Common myeloid progenitor, CD34-positive (primary cell): ENCODE data around the gene LMO1.

Source experiments
- CTCF ChIA-PET: fragments of 350-600 bp; sonication (Branson Sonifier 250); formaldehyde crosslinking; loops from one replicate; lab custom pipeline; 2021; ENCODE audit warnings: antibody characterized with exemption; lab: Charles Lee
- POLR2A ChIA-PET: fragments of 350-600 bp; sonication (Branson Sonifier 250); formaldehyde crosslinking; loops from one replicate; lab custom pipeline; 2021; ENCODE audit warnings: antibody characterized with exemption; lab: Charles Lee
- DNase-seq, 3 donors: peaks; one replicate each; pipeline versions ENCODE4 v3.0.0 to v3.0.0-alpha.2; 2013
- H3K27ac ChIP-seq, 2 experiments: 1 replicate in 1 of 2; 2 replicates in 1 of 2; pipeline ENCODE4 v1.7.0; 2013; ENCODE audit warnings: inconsistent platforms in 2 of 2, low read length in 2 of 2, mild to moderate bottlenecking in 2 of 2, low read depth in 1 of 2, moderate library complexity in 1 of 2; ENCODE audit not compliant: severe bottlenecking in 2 of 2, insufficient read depth in 1 of 2, poor library complexity in 1 of 2
- H3K27me3 ChIP-seq, 5 experiments: replicated peaks in 2 of 5; 1 replicate in 3 of 5; 2 replicates in 2 of 5; pipeline versions ENCODE4 v1.6.1 to v1.7.0; 2013; ENCODE audit warnings: low read length in 4 of 5, mild to moderate bottlenecking in 2 of 5, moderate library complexity in 2 of 5, inconsistent platforms in 1 of 5; ENCODE audit not compliant: insufficient read depth in 5 of 5, control insufficient read depth in 4 of 5
- H3K36me3 ChIP-seq, 4 experiments: 1 replicate in 2 of 4; 2 replicates in 2 of 4; pipeline versions ENCODE4 v1.6.1 to v1.7.0; 2013; ENCODE audit warnings: low read length in 3 of 4, control low read depth in 1 of 4, mild to moderate bottlenecking in 1 of 4; ENCODE audit not compliant: control insufficient read depth in 4 of 4, insufficient read depth in 4 of 4
- H3K4me1 ChIP-seq, 4 experiments: 1 replicate in 3 of 4; 2 replicates in 1 of 4; pipeline versions ENCODE4 v1.6.1 to v1.7.1; 2013; ENCODE audit warnings: low read length in 3 of 4, mild to moderate bottlenecking in 3 of 4, control low read depth in 1 of 4, inconsistent platforms in 1 of 4, moderate library complexity in 1 of 4; ENCODE audit not compliant: control insufficient read depth in 4 of 4, insufficient read depth in 4 of 4; ENCODE audit errors: control extremely low read depth in 1 of 4
- H3K4me3 ChIP-seq, 7 experiments: 1 replicate in 4 of 7; 2 replicates in 3 of 7; pipeline versions ENCODE4 v1.5.1 to v1.7.0; 2013; ENCODE audit warnings: mild to moderate bottlenecking in 7 of 7, low read length in 6 of 7, moderate library complexity in 6 of 7, inconsistent platforms in 2 of 7, low read depth in 2 of 7, control low read depth in 1 of 7; ENCODE audit not compliant: insufficient read depth in 4 of 7, control insufficient read depth in 1 of 7; ENCODE audit errors: extremely low read depth in 1 of 7
- H3K9me3 ChIP-seq, 5 experiments: 1 replicate in 4 of 5; 2 replicates in 1 of 5; pipeline versions ENCODE4 v1.6.1 to v1.7.1; 2013; ENCODE audit warnings: low read length in 4 of 5, mild to moderate bottlenecking in 2 of 5, inconsistent platforms in 1 of 5, low read depth in 1 of 5, moderate library complexity in 1 of 5; ENCODE audit not compliant: control insufficient read depth in 4 of 5, insufficient read depth in 2 of 5; ENCODE audit errors: control extremely low read depth in 1 of 5
- WGBS: methylation state at CpG from one replicate; pipeline ENCODE4 v1.1.5; 2013; ENCODE audit not compliant: insufficient coverage; 5-methylcytosine and 5-hydroxymethylcytosine counted together

The LMO1 gene

GRCh38 chr11:8224161-8224591 is 39.5 kb downstream of the LMO1 start:
- WGBS, result 100% methylated on average over 10 of the region's 13 CpGs
- CTCF ChIA-PET, result interaction anchor here (0.7 to 4.9 kb wide), 13 partner anchors 9 to 46 kb away, joined by 3 to 23 read pairs (median 5); partner anchors contain the start of gene LMO1
- DNase-seq, result no peak
- no peak overlapping the region for H3K27ac ChIP-seq
- H3K36me3 ChIP-seq, result no peaks in the 10 kb centered on the region
- H3K4me3 ChIP-seq, result no peak overlapping the region
- no peaks in the 10 kb centered on the region for H3K9me3 ChIP-seq
- peaks cover 0 to 19% (median 2%) of the 10 kb centered on the region in 5 experiments for H3K27me3 ChIP-seq
- POLR2A ChIA-PET, result no interaction called here
- peaks cover 0 to 18% (median 15%) of the 10 kb centered on the region in 4 experiments for H3K4me1 ChIP-seq

GRCh38 chr11:8223513-8223900 is 40.2 kb downstream of the LMO1 start:
- H3K4me3 ChIP-seq, result no peak overlapping the region
- no peaks in the 10 kb centered on the region for H3K36me3 ChIP-seq
- peaks cover 0 to 17% (median 2%) of the 10 kb centered on the region in 5 experiments for H3K27me3 ChIP-seq
- ChIA-PET CTCF (interaction anchor here (1.0 to 4.9 kb wide), 13 partner anchors 9 to 105 kb away, joined by 3 to 23 read pairs (median 5); partner anchors contain the start of gene LMO1), POLR2A (no interaction called here)
- peaks cover 0 to 20% (median 15%) of the 10 kb centered on the region in 4 experiments for H3K4me1 ChIP-seq
- 92% methylated on average over 6 of the region's 6 CpGs for WGBS
- no peaks in the 10 kb centered on the region for H3K9me3 ChIP-seq
- H3K27ac ChIP-seq, result no peak overlapping the region
- no peak for DNase-seq

- Histone ChIP-seq H3K4me1 (peaks cover 0 to 24% (median 15%) of the 10 kb centered on the region in 4 experiments), H3K9me3 (no peaks in the 10 kb centered on the region), H3K4me3 (no peak overlapping the region), H3K27ac (no peak overlapping the region), H3K27me3 (peaks cover 0 to 16% (median 2%) of the 10 kb centered on the region in 5 experiments), H3K36me3 (no peaks in the 10 kb centered on the region)
- POLR2A ChIA-PET, result interaction anchor here (0.6 kb wide), 1 partner anchor 47 kb away, joined by 3 read pairs; no protein-coding TSS in a partner anchor
- CTCF ChIA-PET, result interaction anchor here (1.0 to 4.9 kb wide), 14 partner anchors 8 to 105 kb away, joined by 3 to 30 read pairs (median 5); partner anchors contain the start of gene LMO1
- DNase-seq, result peak in 2 of 3 donors; percentile 67 to 78
- WGBS, result 89% methylated on average over 5 of the region's 6 CpGs
Measured at GRCh38 chr11:8222820-8223512, 40.7 kb downstream of the LMO1 start.

- Histone ChIP-seq H3K4me1 (peaks cover 0 to 24% (median 15%) of the 10 kb centered on the region in 4 experiments), H3K27me3 (peaks cover 0 to 16% (median 2%) of the 10 kb centered on the region in 5 experiments), H3K36me3 (no peaks in the 10 kb centered on the region), H3K9me3 (no peaks in the 10 kb centered on the region), H3K4me3 (no peak overlapping the region), H3K27ac (no peak overlapping the region)
- no peak for DNase-seq
- ChIA-PET POLR2A (interaction anchor here (0.6 kb wide), 2 partner anchors 48 to 93 kb away, joined by 3 read pairs; no protein-coding TSS in a partner anchor), CTCF (interaction anchor here (0.7 to 4.9 kb wide), 11 partner anchors 7 to 345 kb away, joined by 3 to 30 read pairs (median 5); partner anchors contain the start of gene LMO1)
- 95% methylated on average over 4 of the region's 8 CpGs for WGBS
Measured at GRCh38 chr11:8221917-8222495, 41.7 kb downstream of the LMO1 start.

GRCh38 chr11:8221046-8221723 is 42.5 kb downstream of the LMO1 start:
- DNase-seq, result no peak
- POLR2A ChIA-PET, result no interaction called here
- no peaks in the 10 kb centered on the region for H3K36me3 ChIP-seq
- no peak overlapping the region for H3K4me3 ChIP-seq
- WGBS, result 91% methylated on average over 7 of the region's 8 CpGs
- peaks cover 0 to 20% (median 2%) of the 10 kb centered on the region in 5 experiments for H3K27me3 ChIP-seq
- CTCF ChIA-PET, result interaction anchor here (0.7 to 4.9 kb wide), 20 partner anchors 8 to 382 kb away, joined by 3 to 30 read pairs (median 5); partner anchors contain the start of gene LMO1
- no peaks in the 10 kb centered on the region for H3K9me3 ChIP-seq
- H3K4me1 ChIP-seq, result peaks cover 0 to 24% (median 15%) of the 10 kb centered on the region in 4 experiments
- no peak overlapping the region for H3K27ac ChIP-seq

GRCh38 chr11:8220261-8221045 is 43.2 kb downstream of the LMO1 start:
- DNase-seq, result no peak
- no peak overlapping the region for H3K27ac ChIP-seq
- ChIA-PET POLR2A (no interaction called here), CTCF (interaction anchor here (0.8 to 4.9 kb wide), 19 partner anchors 9 to 383 kb away, joined by 3 to 30 read pairs (median 5); partner anchors contain the start of gene LMO1)
- no peaks in the 10 kb centered on the region for H3K9me3 ChIP-seq
- H3K27me3 ChIP-seq, result peaks cover 0 to 20% (median 2%) of the 10 kb centered on the region in 5 experiments
- WGBS, result 96% methylated on average over 8 of the region's 11 CpGs
- no peak overlapping the region for H3K4me3 ChIP-seq
- peaks cover 0 to 21% (median 14%) of the 10 kb centered on the region in 4 experiments for H3K4me1 ChIP-seq
- no peaks in the 10 kb centered on the region for H3K36me3 ChIP-seq
